Activated CD4-positive, alpha-beta memory T cell treated with anti-CD3 and anti-CD28 coated beads for 36 hours (primary cell): ENCODE data around the gene TFDP1. TPM values are rescaled to one million over a fixed set of nuclear protein-coding genes. Genes with fewer than 3 reads are reported as not detected.

Experiments used
- CTCF ChIA-PET: fragments of 350-600 bp; sonication (Branson Sonifier 250); formaldehyde crosslinking; loops from one replicate; lab custom pipeline; 2021; ENCODE audit warnings: antibody characterized with exemption, inconsistent platforms; lab: Charles Lee
- POLR2A ChIA-PET: fragments of 350-600 bp; sonication (Branson Sonifier 250); formaldehyde crosslinking; loops from one replicate; lab custom pipeline; 2021; ENCODE audit warnings: antibody characterized with exemption; lab: Charles Lee
- DNase-seq: peaks from one replicate; pipeline ENCODE4 v3.0.0-alpha.2; 2020
- H3K27ac Mint-ChIP-seq: one replicate; pipeline ENCODE4 v1.8.0; 2021; ENCODE audit warnings: mixed read lengths
- H3K27me3 Mint-ChIP-seq: one replicate; pipeline ENCODE4 v1.8.0; 2021; ENCODE audit warnings: mixed read lengths
- H3K36me3 Mint-ChIP-seq: one replicate; pipeline ENCODE4 v1.8.0; 2021; ENCODE audit warnings: mixed read lengths
- H3K4me1 Mint-ChIP-seq: one replicate; pipeline ENCODE4 v1.8.0; 2021; ENCODE audit warnings: low read depth, mixed read lengths
- H3K4me3 Mint-ChIP-seq: one replicate; pipeline ENCODE4 v1.8.0; 2021; ENCODE audit warnings: mild to moderate bottlenecking, mixed read lengths
- H3K9me3 Mint-ChIP-seq: one replicate; pipeline ENCODE4 v1.8.0; 2021; ENCODE audit warnings: mixed read lengths
- intact Hi-C: fragments of 100-400 bp; cut with micrococcal nuclease; formaldehyde crosslinking; loops from one replicate; pipeline ENCODE4 v1.15.1; 2023
- total RNA-seq, 2 experiments: library from RNA; stranded (reverse); gene quantifications; one replicate each; pipeline ENCODE4 v1.2.3, GENCODE V29; 2021

TFDP1 gene
- total RNA-seq, 2 experiments from 2014 or later = 149 to 156 TPM

DNA sequence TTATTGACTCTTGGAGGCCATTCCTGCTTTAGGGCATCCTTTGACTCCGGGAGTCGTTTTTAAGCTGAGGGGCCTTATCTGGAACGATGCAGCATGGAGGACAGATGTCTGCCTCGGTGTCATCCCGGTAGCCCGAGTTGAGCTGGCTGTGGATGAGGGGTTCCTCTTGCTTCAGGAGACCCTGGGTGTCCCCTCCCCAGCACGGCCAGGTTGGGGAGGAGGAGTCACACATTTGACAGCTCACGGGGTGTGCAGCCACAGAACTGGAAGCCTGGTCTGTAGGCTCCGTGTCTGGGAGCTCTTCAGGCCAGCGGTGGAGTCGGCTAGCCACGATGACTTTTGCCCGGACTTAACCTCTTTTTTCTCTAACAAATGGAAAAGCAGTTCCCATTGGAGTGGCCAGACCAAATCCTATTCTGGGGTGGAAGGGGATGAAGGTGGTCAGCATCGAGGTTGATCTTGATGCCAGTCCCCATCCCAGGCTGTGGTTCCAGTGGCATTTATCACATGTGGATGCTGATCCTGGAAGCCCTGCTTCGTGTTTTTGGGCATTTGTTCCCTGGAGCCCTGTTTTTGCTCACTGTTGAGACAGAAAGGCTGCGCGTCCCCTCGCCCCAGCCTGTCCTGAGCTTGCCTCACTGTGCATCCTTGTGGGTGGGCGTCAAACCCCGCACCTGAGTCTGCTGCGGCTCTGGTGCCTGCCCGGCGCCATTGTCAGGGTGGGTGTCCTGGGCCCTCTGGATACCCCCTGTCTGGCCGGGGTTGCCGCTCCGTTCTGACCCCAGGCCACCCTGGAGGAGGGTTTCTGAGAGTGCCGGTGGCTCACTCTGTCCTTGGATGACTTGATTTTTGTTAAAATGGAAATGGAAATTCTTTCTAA, 12.0 kb downstream of the TFDP1 start:
- Mint-ChIP-seq H3K4me1 (peaks cover under 1% of the 10 kb centered on the region), H3K36me3 (peaks cover 45% of the 10 kb centered on the region), H3K27ac (no peak overlapping the region), H3K9me3 (no peaks in the 10 kb centered on the region), H3K27me3 (no peaks in the 10 kb centered on the region), H3K4me3 (no peak overlapping the region)
- ChIA-PET CTCF (no interaction called here), POLR2A (no interaction called here)
- no peak for DNase-seq
- intact Hi-C loops = no loop called here

DNA sequence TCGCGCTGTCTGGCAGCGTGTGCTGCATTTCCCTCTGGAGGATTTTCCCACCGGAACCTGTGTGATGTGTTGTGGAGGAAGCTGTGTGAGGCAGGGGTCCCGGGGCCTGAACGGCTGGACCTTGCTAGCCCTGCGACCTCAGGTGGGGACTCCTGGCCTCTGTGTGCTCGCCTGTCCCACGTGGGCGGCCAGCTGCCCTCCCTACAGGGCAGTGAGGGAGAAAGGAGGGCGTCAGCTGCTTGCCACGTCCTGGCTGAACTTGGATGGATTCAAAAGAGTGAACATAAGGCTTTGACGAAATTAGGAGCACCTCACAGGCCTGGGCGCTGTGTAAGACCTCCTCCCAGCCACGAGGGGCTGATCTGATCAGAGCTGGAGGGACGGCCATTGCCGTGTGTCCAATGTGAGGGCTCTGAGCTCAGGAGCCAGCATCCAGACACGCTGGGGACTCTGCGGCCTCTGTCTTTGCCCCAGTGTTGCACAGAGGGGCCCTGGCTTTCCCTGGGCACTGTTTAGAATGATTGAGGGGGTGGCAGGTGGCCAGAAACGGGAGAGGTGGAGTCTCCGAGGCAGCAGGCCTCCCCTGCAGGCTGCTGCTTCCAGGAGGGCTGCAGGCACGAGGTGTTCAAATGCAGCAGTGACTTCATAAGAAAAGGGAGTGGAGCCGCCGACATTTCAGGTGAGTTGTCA, 13.0 kb downstream of the TFDP1 start:
- no peak overlapping the region for H3K27ac Mint-ChIP-seq
- H3K9me3 Mint-ChIP-seq = no peaks in the 10 kb centered on the region
- intact Hi-C loops = no loop called here
- H3K4me3 Mint-ChIP-seq = no peak overlapping the region
- peaks cover 39% of the 10 kb centered on the region for H3K36me3 Mint-ChIP-seq
- CTCF ChIA-PET = no interaction called here
- DNase-seq = no peak
- H3K27me3 Mint-ChIP-seq = no peaks in the 10 kb centered on the region
- POLR2A ChIA-PET = no interaction called here
- peaks cover 4% of the 10 kb centered on the region for H3K4me1 Mint-ChIP-seq

DNA sequence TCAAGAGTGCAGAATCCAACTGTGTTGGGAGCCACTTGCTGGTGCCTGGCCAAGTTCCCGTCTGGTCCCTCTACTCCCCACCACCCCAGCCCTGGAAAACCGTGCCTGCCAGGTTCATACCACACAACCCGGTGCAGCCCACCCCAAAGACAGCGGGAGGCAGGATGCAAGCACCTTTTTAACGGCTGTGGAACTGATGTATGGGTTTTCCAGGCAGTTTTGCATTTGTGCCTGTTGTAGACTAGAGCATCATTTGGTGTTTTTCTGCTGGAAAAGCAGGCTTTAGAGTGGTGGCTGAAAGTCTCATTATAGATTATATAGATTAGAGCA, 13.5 kb downstream of the TFDP1 start:
- no peak overlapping the region for H3K4me3 Mint-ChIP-seq
- peaks cover 7% of the 10 kb centered on the region for H3K4me1 Mint-ChIP-seq
- no peaks in the 10 kb centered on the region for H3K27me3 Mint-ChIP-seq
- intact Hi-C loops = no loop called here
- ChIA-PET POLR2A (no interaction called here), CTCF (no interaction called here)
- no peak for DNase-seq
- H3K36me3 Mint-ChIP-seq = peaks cover 38% of the 10 kb centered on the region
- H3K9me3 Mint-ChIP-seq = no peaks in the 10 kb centered on the region
- H3K27ac Mint-ChIP-seq = no peak overlapping the region

DNA sequence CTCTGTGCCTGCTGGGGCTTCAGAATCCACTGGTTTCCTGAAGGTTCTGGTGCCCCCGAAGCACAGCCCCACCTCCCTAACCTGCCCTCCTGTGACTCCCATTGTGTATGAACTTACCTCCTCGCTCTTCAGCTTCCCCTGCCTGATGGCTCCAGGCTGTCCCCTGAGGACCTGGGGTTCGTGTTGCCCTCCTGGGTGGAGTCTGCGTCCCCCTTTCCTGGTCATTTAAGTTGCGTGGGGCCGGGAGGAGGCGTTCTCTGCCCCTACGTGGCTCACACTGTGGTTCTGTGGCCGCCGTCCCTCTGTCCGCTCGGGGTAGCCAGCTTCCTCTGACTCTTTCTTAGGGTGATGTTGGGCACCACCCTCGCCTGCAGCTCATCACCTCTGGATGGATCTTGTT, 13.9 kb downstream of the TFDP1 start:
- ChIA-PET CTCF (no interaction called here), POLR2A (no interaction called here)
- H3K27me3 Mint-ChIP-seq = no peaks in the 10 kb centered on the region
- H3K36me3 Mint-ChIP-seq = peaks cover 38% of the 10 kb centered on the region
- no peak for DNase-seq
- H3K4me3 Mint-ChIP-seq = no peak overlapping the region
- peaks cover 11% of the 10 kb centered on the region for H3K4me1 Mint-ChIP-seq
- no peak overlapping the region for H3K27ac Mint-ChIP-seq
- no peaks in the 10 kb centered on the region for H3K9me3 Mint-ChIP-seq
- intact Hi-C loops = no loop called here

DNA sequence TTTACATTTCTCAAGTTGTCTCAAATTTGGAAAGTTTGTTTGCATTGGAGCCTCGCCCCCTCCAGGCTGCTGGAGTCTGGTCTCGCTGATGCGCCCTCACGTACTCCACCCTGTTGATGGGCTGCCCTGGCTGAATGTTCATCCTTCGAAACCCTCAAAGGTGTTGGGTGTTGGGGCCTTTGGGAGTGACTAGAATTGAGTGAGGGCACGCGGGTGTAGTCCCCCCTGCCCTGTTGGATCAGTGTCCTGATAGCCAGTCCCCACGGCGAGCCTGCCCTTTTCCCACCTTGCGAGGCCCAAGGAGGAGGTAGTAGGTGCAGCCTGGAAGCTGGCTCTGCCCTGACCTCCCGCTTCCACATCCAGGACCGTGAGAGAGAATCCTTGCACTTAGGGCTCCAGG, 14.8 kb downstream of the TFDP1 start:
- H3K36me3 Mint-ChIP-seq = peaks cover 38% of the 10 kb centered on the region
- H3K27ac Mint-ChIP-seq = no peak overlapping the region
- H3K4me1 Mint-ChIP-seq = peaks cover 11% of the 10 kb centered on the region
- intact Hi-C loops = no loop called here
- H3K9me3 Mint-ChIP-seq = no peaks in the 10 kb centered on the region
- H3K4me3 Mint-ChIP-seq = no peak overlapping the region
- ChIA-PET CTCF (no interaction called here), POLR2A (no interaction called here)
- H3K27me3 Mint-ChIP-seq = no peaks in the 10 kb centered on the region
- DNase-seq = no peak

DNA sequence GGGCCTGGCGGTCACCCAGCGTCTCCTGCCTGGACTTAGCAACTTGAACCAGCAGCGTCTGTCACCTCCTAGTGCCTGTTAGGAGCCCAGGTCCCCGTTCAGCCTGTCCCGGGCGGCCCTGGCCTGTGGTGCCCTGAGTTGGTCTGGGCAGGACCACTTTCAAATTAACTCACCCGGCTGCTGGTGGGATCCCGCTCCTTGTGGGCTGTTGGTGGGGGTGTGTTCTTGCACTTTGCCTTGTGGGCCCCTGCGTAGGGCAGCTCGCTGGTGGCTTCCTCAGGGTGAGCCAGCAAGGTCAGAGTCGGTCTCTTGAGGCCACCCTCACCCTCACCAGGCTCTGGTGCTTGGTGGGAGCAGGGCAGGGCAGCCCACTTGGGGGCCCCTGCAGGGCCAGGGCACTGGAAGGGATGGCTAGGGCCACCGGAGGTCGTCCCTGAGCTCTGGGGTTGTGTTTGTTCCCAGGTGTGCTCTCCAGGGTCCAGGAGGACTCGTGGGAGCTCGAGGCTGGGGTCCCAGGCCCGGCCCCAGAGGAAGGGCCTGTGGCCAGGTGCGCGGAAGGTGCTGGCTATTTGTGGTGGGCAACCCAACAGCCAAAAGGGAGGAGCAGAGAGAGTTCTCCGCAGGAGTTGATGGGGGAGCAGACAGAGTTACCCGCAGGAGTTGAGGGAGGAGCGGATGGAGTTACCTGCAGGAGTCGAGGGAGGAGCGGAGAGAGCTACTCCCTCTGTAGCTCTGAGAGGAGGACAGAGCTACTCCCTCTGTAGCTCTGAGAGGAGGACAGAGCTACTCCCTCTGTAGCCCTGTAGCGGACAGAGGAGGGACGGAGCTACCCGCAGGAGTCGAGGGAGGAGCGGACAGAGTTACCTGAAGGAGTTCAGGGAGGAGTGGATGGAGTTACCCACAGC, 16.9 kb downstream of the TFDP1 start:
- ChIA-PET POLR2A (no interaction called here), CTCF (no interaction called here)
- Mint-ChIP-seq H3K36me3 (peaks cover 27% of the 10 kb centered on the region), H3K4me3 (no peak overlapping the region), H3K27ac (no peak overlapping the region), H3K9me3 (no peaks in the 10 kb centered on the region), H3K4me1 (peaks cover 18% of the 10 kb centered on the region), H3K27me3 (no peaks in the 10 kb centered on the region)
- intact Hi-C loops = no loop called here
- DNase-seq = no peak

DNA sequence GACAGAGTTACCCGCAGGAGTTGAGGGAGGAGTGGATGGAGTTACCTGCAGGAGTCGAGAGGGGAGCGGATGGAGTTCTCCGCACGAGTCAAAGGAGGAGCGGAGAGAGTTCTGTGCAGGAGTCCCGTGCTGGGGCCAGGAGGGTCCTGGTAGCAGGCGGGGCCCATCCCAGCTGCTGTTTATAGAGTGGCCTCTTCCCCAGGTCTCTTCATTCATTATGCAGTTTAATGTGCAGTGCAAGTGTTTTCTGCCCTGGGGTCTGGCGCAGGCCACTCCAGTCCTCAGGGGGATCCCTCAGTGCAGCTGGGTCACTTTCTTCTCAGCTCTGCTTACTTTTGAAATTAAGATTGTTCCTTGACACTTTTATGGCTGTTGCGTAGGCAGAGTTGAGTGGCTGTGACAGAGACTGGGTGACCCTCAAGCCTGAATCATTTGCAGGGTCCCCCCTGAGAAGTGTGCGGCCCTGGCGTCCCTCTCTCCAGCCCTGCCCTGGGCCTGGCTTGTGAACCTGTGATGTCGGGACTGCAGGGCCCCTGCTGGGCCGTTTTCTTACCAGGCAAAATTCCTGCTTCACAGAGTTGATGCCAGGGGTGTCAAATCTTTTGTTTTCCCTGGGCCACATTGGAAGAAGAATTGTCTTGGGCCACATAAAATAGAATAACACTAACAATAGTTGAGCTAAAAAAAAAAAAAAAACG, 17.9 kb downstream of the TFDP1 start:
- ChIA-PET POLR2A (no interaction called here), CTCF (no interaction called here)
- peaks cover 18% of the 10 kb centered on the region for H3K4me1 Mint-ChIP-seq
- no peak for DNase-seq
- intact Hi-C loops = no loop called here
- H3K9me3 Mint-ChIP-seq = no peaks in the 10 kb centered on the region
- H3K27ac Mint-ChIP-seq = no peak overlapping the region
- no peak overlapping the region for H3K4me3 Mint-ChIP-seq
- H3K36me3 Mint-ChIP-seq = peaks cover 21% of the 10 kb centered on the region
- H3K27me3 Mint-ChIP-seq = no peaks in the 10 kb centered on the region

DNA sequence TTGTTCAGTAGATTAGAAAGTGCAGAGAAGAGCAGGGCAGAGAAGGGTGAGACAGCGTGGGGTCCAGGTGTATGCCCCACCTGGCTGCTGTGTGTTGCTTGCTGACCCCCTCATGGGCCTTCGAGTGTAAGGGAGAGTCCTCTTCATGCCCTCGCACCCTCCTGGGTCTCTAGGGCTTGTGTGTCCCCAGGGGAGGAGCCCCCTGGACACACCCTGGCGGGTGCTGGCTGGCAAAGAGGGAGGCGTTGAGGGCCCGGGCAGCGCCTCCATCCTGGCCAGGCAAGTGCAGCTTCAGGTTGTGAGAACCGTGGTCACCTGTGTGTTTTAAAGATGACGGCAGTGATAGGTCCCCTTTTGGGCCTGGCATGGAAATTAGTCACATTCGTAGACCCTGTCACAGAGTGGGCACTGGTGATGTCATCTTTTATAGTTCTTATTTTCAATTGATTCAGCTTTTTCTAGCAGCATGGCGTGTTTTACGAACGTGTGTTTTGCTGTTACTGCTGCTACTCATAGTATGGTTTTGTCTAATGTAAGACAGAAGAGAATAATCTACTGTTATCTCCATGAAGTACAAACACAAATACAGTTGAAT, 18.7 kb downstream of the TFDP1 start:
- H3K36me3 Mint-ChIP-seq = peaks cover 17% of the 10 kb centered on the region
- POLR2A ChIA-PET = no interaction called here
- CTCF ChIA-PET = no interaction called here
- no peak overlapping the region for H3K27ac Mint-ChIP-seq
- H3K9me3 Mint-ChIP-seq = no peaks in the 10 kb centered on the region
- DNase-seq = no peak
- no peak overlapping the region for H3K4me3 Mint-ChIP-seq
- peaks cover 18% of the 10 kb centered on the region for H3K4me1 Mint-ChIP-seq
- intact Hi-C loops = no loop called here
- no peaks in the 10 kb centered on the region for H3K27me3 Mint-ChIP-seq

DNA sequence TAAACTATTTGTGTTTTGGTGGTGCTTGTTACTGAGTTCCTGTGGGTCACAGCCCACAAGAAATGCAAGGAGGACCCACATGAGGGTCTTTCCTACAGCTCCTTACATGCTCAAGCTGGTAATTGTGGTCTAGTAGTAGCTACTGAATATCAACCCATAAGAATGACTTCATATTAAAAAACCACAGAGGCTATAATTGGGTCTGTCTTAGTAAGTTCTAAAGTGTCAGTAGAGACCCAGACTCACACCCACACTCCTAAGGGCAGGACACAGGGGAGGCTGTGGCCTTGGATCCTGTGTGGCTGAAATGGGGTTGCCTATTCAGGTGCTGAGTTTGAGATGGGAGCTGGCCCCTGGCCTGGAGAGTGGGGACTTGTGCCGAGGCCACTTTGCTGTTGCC, 19.6 kb downstream of the TFDP1 start:
- no peak for DNase-seq
- peaks cover 21% of the 10 kb centered on the region for H3K4me1 Mint-ChIP-seq
- intact Hi-C loops = no loop called here
- ChIA-PET CTCF (no interaction called here), POLR2A (no interaction called here)
- no peak overlapping the region for H3K4me3 Mint-ChIP-seq
- no peak overlapping the region for H3K27ac Mint-ChIP-seq
- H3K36me3 Mint-ChIP-seq = peaks cover 12% of the 10 kb centered on the region
- H3K9me3 Mint-ChIP-seq = no peaks in the 10 kb centered on the region
- no peaks in the 10 kb centered on the region for H3K27me3 Mint-ChIP-seq

DNA sequence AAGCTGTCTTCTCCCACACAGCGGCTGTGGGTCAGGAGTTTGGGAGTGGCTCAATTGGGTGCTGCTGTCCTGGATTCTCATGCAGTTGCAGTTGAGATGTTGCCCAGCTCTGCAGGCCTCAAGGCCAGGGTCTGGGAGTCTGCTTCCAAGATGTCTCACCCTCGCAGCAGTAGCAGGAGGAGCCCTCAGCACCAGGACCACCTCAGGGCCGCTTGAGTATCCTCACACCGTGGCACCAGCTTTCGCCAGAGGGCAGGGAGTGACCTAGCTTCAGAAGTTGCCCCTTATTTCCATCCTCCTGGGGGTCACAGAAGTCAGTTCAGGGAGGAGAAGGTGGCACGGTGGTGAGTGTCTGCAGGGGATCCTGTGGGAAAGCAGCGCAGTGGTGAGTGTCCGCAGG, 20.9 kb downstream of the TFDP1 start:
- H3K4me3 Mint-ChIP-seq = no peak overlapping the region
- ChIA-PET CTCF (no interaction called here), POLR2A (no interaction called here)
- no peak for DNase-seq
- H3K27ac Mint-ChIP-seq = no peak overlapping the region
- H3K27me3 Mint-ChIP-seq = no peaks in the 10 kb centered on the region
- intact Hi-C loops = no loop called here
- H3K36me3 Mint-ChIP-seq = peaks cover 7% of the 10 kb centered on the region
- H3K4me1 Mint-ChIP-seq = peaks cover 22% of the 10 kb centered on the region
- no peaks in the 10 kb centered on the region for H3K9me3 Mint-ChIP-seq

DNA sequence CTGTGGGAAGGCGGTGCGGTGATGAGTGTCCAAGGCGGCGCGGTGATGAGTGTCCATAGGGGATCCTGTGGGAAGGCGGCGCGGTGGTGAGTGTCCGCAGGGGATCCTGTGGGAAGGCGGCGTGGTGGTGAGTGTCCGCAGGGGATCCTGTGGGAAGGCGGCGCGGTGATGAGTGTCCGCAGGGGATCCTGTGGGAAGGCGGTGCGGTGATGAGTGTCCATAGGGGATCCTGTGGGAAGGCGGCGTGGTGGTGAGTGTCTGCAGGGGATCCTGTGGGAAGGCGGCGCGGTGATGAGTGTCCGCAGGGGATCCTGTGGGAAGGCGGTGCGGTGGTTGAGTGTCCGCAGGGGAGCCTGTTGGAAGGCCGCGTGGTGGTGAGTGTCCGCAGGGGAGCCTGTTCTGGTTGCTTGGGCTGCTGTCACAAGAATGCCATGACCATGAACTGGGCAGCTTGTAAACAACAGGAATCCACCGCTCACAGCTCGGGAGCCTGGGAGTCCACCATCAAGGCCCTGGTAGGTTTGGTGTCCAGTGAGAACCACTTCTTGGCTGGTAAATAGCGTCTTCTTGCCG, 21.4 kb downstream of the TFDP1 start:
- Mint-ChIP-seq H3K4me3 (no peak overlapping the region), H3K4me1 (peaks cover 25% of the 10 kb centered on the region), H3K36me3 (peaks cover 11% of the 10 kb centered on the region), H3K27me3 (no peaks in the 10 kb centered on the region), H3K27ac (no peak overlapping the region), H3K9me3 (no peaks in the 10 kb centered on the region)
- ChIA-PET CTCF (no interaction called here), POLR2A (no interaction called here)
- intact Hi-C loops = no loop called here
- DNase-seq = no peak
